GM12801 (cell line): ENCODE data around the gene SLC2A6.

ENCODE experiments used
- TF ChIP-seq, protein P1 (sequence below): IDR thresholded peaks from one replicate; pipeline ENCODE4 v1.5.1; 2011; ENCODE audit warnings: control low read depth; ENCODE audit not compliant: insufficient read length; ENCODE audit errors: extremely low read depth

The SLC2A6 gene

GRCh38 chr9:133464638-133465037 is 14.3 kb downstream of the SLC2A6 start:
- TF ChIP-seq, protein P1, sequence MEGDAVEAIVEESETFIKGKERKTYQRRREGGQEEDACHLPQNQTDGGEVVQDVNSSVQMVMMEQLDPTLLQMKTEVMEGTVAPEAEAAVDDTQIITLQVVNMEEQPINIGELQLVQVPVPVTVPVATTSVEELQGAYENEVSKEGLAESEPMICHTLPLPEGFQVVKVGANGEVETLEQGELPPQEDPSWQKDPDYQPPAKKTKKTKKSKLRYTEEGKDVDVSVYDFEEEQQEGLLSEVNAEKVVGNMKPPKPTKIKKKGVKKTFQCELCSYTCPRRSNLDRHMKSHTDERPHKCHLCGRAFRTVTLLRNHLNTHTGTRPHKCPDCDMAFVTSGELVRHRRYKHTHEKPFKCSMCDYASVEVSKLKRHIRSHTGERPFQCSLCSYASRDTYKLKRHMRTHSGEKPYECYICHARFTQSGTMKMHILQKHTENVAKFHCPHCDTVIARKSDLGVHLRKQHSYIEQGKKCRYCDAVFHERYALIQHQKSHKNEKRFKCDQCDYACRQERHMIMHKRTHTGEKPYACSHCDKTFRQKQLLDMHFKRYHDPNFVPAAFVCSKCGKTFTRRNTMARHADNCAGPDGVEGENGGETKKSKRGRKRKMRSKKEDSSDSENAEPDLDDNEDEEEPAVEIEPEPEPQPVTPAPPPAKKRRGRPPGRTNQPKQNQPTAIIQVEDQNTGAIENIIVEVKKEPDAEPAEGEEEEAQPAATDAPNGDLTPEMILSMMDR: no peak

GRCh38 chr9:133463864-133464615 is 14.9 kb downstream of the SLC2A6 start:
- TF ChIP-seq, protein P1: no peak

- TF ChIP-seq, protein P1: no peak
Measured at GRCh38 chr9:133463234-133463863, 15.6 kb downstream of the SLC2A6 start.

GRCh38 chr9:133461975-133462374 is 16.9 kb downstream of the SLC2A6 start:
- TF ChIP-seq, protein P1: no peak

- TF ChIP-seq, protein P1: no peak
Measured at GRCh38 chr9:133460405-133461175, 18.3 kb downstream of the SLC2A6 start.

GRCh38 chr9:133459476-133460404 is 19.2 kb downstream of the SLC2A6 start, which contains the start of gene CACFD1:
CACFD1 (plus strand) TSS chr9:133459978; CDS start chr9:133460067, 89 bp downstream.
- TF ChIP-seq, protein P1: no peak
